H9 (cell line): ENCODE measurements around the gene CXCL1. TPM values are rescaled to one million over a fixed set of nuclear protein-coding genes. Genes with fewer than 3 reads are reported as not detected.

Source experiments
- DNase-seq: peaks from one replicate; pipeline ENCODE4 v3.0.0-alpha.2; 2017
- H2AFZ ChIP-seq: one replicate; pipeline ENCODE4 v1.6.1; 2013; ENCODE audit warnings: mild to moderate bottlenecking, low read length, control low read depth, moderate library complexity
- H2AK5ac ChIP-seq: 2 replicates; pipeline ENCODE4 v1.6.1; 2013; ENCODE audit warnings: low read length, control low read depth, mixed read lengths; ENCODE audit not compliant: insufficient read length
- H2BK120ac ChIP-seq: one replicate; pipeline ENCODE4 v1.6.1; 2013; ENCODE audit warnings: low read depth, mild to moderate bottlenecking, low read length, control low read depth, inconsistent platforms; ENCODE audit not compliant: poor library complexity, severe bottlenecking
- H2BK12ac ChIP-seq: 2 replicates; pipeline ENCODE4 v1.6.1; 2013; ENCODE audit warnings: low read length, control low read depth, mixed read lengths, low read depth; ENCODE audit not compliant: insufficient read length
- H2BK15ac ChIP-seq: 2 replicates; pipeline ENCODE4 v1.6.1; 2013; ENCODE audit warnings: low read depth, low read length, control low read depth
- H2BK20ac ChIP-seq: one replicate; pipeline ENCODE4 v1.6.1; 2013; ENCODE audit warnings: low read depth, mild to moderate bottlenecking, low read length, control low read depth, inconsistent platforms; ENCODE audit not compliant: poor library complexity, severe bottlenecking
- H2BK5ac ChIP-seq: 2 replicates; pipeline ENCODE4 v1.6.1; 2013; ENCODE audit warnings: low read length, control low read depth, mixed read lengths; ENCODE audit not compliant: insufficient read length
- H3K14ac ChIP-seq: 2 replicates; pipeline ENCODE4 v1.6.1; 2013; ENCODE audit warnings: low read length, control low read depth; ENCODE audit not compliant: insufficient read depth
- H3K18ac ChIP-seq: 2 replicates; pipeline ENCODE4 v1.6.1; 2013; ENCODE audit warnings: low read depth, mild to moderate bottlenecking, mixed read lengths, low read length, control low read depth; ENCODE audit not compliant: insufficient read length
- H3K23ac ChIP-seq: 2 replicates; pipeline ENCODE4 v1.6.1; 2013; ENCODE audit warnings: low read length, control low read depth, mixed read lengths, low read depth; ENCODE audit not compliant: insufficient read length
- H3K23me2 ChIP-seq: 2 replicates; pipeline ENCODE4 v1.6.1; 2013; ENCODE audit warnings: low read depth, mild to moderate bottlenecking, mixed read lengths, low read length, control low read depth; ENCODE audit not compliant: insufficient read length, poor library complexity, severe bottlenecking
- H3K27ac ChIP-seq: 2 replicates; pipeline ENCODE4 v1.5.1; 2013; ENCODE audit warnings: low read length, control low read depth, mixed read lengths, low read depth; ENCODE audit not compliant: insufficient read length
- H3K27me3 ChIP-seq: 2 replicates; pipeline ENCODE4 v1.6.1; 2013; ENCODE audit warnings: low read length, control low read depth, inconsistent platforms; ENCODE audit not compliant: insufficient read depth
- H3K4ac ChIP-seq: 2 replicates; pipeline ENCODE4 v1.6.1; 2013; ENCODE audit warnings: low read depth, mild to moderate bottlenecking, control low read depth, inconsistent platforms, low read length, moderate library complexity
- H3K4me1 ChIP-seq: 2 replicates; pipeline ENCODE4 v1.6.1; 2013; ENCODE audit warnings: low read length, control low read depth, inconsistent platforms; ENCODE audit not compliant: insufficient read depth
- H3K4me2 ChIP-seq: 2 replicates; pipeline ENCODE4 v1.6.1; 2013; ENCODE audit warnings: low read length, control low read depth, mixed read lengths; ENCODE audit not compliant: insufficient read length, insufficient read depth
- H3K56ac ChIP-seq: 2 replicates; pipeline ENCODE4 v1.6.1; 2013; ENCODE audit warnings: low read depth, mild to moderate bottlenecking, mixed read lengths, low read length, control low read depth; ENCODE audit not compliant: insufficient read length
- H3K79me1 ChIP-seq: 2 replicates; pipeline ENCODE4 v1.6.1; 2013; ENCODE audit warnings: low read depth, mild to moderate bottlenecking, moderate library complexity, low read length, control low read depth, inconsistent platforms; ENCODE audit not compliant: insufficient read depth, poor library complexity, severe bottlenecking
- H3K79me2 ChIP-seq: 2 replicates; pipeline ENCODE4 v1.6.1; 2013; ENCODE audit warnings: low read length, control low read depth, inconsistent platforms; ENCODE audit not compliant: insufficient read depth
- H3K9ac ChIP-seq: 2 replicates; pipeline ENCODE4 v1.6.1; 2013; ENCODE audit warnings: low read length, control low read depth, mixed read lengths; ENCODE audit not compliant: insufficient read length; ENCODE audit errors: extremely low read depth
- H3K9me3 ChIP-seq: one replicate; pipeline ENCODE4 v1.6.1; 2013; ENCODE audit warnings: low read depth, low read length, inconsistent platforms; ENCODE audit not compliant: control insufficient read depth
- H3T11ph ChIP-seq: one replicate; pipeline ENCODE4 v1.6.1; 2013; ENCODE audit warnings: mild to moderate bottlenecking, low read length, control low read depth, inconsistent platforms
- H4K20me1 ChIP-seq: one replicate; pipeline ENCODE4 v1.6.1; 2013; ENCODE audit not compliant: control insufficient read depth, insufficient read length, insufficient read depth
- H4K5ac ChIP-seq: 2 replicates; pipeline ENCODE4 v1.6.1; 2013; ENCODE audit warnings: low read depth, mild to moderate bottlenecking, mixed read lengths, low read length, control low read depth; ENCODE audit not compliant: insufficient read length
- H4K8ac ChIP-seq: replicated peaks from 2 replicates; pipeline ENCODE4 v1.6.1; 2013; ENCODE audit warnings: low read length, control low read depth, mixed read lengths, low read depth; ENCODE audit not compliant: insufficient read length
- H4K91ac ChIP-seq: 2 replicates; pipeline ENCODE4 v1.6.1; 2013; ENCODE audit warnings: low read depth, mild to moderate bottlenecking, moderate library complexity, mixed read lengths, low read length, control low read depth; ENCODE audit not compliant: insufficient read length
- H3K27ac Mint-ChIP-seq, 3 experiments: 2 replicates in 2 of 3; 3 replicates in 1 of 3; pipeline ENCODE4 v1.8.0; 2020 to 2021; ENCODE audit warnings: mixed read lengths in 3 of 3, mild to moderate bottlenecking in 1 of 3, moderate library complexity in 1 of 3
- H3K27me3 Mint-ChIP-seq: 2 replicates; pipeline ENCODE4 v1.8.0; 2021; ENCODE audit warnings: low read depth, mild to moderate bottlenecking, moderate library complexity, mixed read lengths
- H3K36me3 Mint-ChIP-seq, 3 experiments: 2 replicates in 2 of 3; 3 replicates in 1 of 3; pipeline ENCODE4 v1.8.0; 2020 to 2021; ENCODE audit warnings: low read depth in 3 of 3, mixed read lengths in 3 of 3; ENCODE audit not compliant: insufficient read depth in 1 of 3
- H3K4me1 Mint-ChIP-seq, 2 experiments: 2 replicates each; pipeline ENCODE4 v1.8.0; 2020; ENCODE audit warnings: mixed read lengths in 2 of 2
- H3K4me3 Mint-ChIP-seq, 2 experiments: 2 replicates in 1 of 2; 3 replicates in 1 of 2; pipeline ENCODE4 v1.8.0; 2020 to 2021; ENCODE audit warnings: mild to moderate bottlenecking in 2 of 2, mixed read lengths in 2 of 2, moderate library complexity in 1 of 2
- H3K9me3 Mint-ChIP-seq, 2 experiments: 2 replicates in 1 of 2; 3 replicates in 1 of 2; pipeline ENCODE4 v1.8.0; 2020; ENCODE audit warnings: mild to moderate bottlenecking in 2 of 2, mixed read lengths in 2 of 2, moderate library complexity in 1 of 2
- WGBS: extraction: QIAGEN DNeasy Blood & Tissue Kit; methylation state at CpG from one replicate; pipeline ENCODE4 v1.1.7; 2013; ENCODE audit warnings: missing lambda C conversion rate, low lambda C conversion rate, mixed read lengths; ENCODE audit not compliant: insufficient read length; ENCODE audit errors: extremely low coverage; 5-methylcytosine and 5-hydroxymethylcytosine counted together
- total RNA-seq: library from RNA; stranded (reverse); gene quantifications from 2 replicates; pipeline ENCODE4 v1.2.1, GENCODE V29; 2021
- TF ChIP-seq, protein P1 (sequence below): fragments of 200-600 bp; sonication (generic); conservative IDR thresholded peaks from 3 replicates; pipeline ENCODE4 v1.8.0; 2021; ENCODE audit warnings: antibody characterized with exemption, mild to moderate bottlenecking

CXCL1 gene
- total RNA-seq, 1 experiment from 2014 or later: 0.20 TPM

DNA sequence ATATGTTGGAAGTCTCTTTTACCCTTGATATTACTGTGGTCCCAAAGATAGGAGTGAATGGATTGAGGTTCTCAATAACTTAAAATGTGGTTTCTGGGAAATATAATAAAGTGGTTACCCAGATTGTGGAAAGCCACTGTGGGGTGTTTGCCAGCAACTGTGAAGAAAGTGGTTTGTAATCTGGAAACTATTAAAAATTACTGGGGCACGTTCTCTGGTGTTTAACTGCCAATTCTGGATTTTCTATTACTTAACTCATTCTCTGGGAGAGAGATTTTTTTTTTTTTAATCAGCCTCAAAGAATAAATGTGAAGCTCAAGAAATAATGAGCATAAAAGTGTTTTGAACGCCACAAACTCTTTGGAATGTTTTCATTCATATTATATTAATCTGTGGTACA is 37.6 kb upstream of the CXCL1 start:
- Histone ChIP-seq H3K4me1 (no peaks in the 10 kb centered on the region), H4K8ac (no peak overlapping the region), H3K23me2 (no peaks in the 10 kb centered on the region), H3K14ac (no peak overlapping the region), H3K27me3 (no peaks in the 10 kb centered on the region), H3T11ph (no peak overlapping the region), H3K4ac (no peak overlapping the region), H3K79me2 (no peaks in the 10 kb centered on the region), H2AFZ (no peak overlapping the region), H3K4me2 (no peak overlapping the region), H3K79me1 (no peaks in the 10 kb centered on the region), H3K18ac (no peak overlapping the region), H3K56ac (no peak overlapping the region), H2BK12ac (no peak overlapping the region), H2BK5ac (no peak overlapping the region), H3K27ac (no peak overlapping the region), H3K9ac (no peak overlapping the region), H3K9me3 (no peaks in the 10 kb centered on the region), H2BK15ac (no peak overlapping the region), H2BK20ac (no peak overlapping the region), H4K91ac (no peak overlapping the region), H4K5ac (no peak overlapping the region), H2AK5ac (no peak overlapping the region), H3K23ac (no peak overlapping the region), H2BK120ac (no peak overlapping the region), H4K20me1 (no peaks in the 10 kb centered on the region)
- no peak overlapping the region for H3K27ac Mint-ChIP-seq
- H3K4me3 Mint-ChIP-seq: no peak overlapping the region
- H3K4me1 Mint-ChIP-seq: 0 out of 4 replicates have a peak, but pooled peaks cover 0 to 2% of the 10 kb centered on the region in 2 experiments
- peaks cover 0 to 14% (median 3%) of the 10 kb centered on the region in 3 experiments; a peak in 4 of 7 replicates for H3K36me3 Mint-ChIP-seq
- H3K9me3 Mint-ChIP-seq: peaks cover 13 to 14% of the 10 kb centered on the region in 2 experiments; a peak in 4 of 5 replicates
- TF ChIP-seq, protein P1, sequence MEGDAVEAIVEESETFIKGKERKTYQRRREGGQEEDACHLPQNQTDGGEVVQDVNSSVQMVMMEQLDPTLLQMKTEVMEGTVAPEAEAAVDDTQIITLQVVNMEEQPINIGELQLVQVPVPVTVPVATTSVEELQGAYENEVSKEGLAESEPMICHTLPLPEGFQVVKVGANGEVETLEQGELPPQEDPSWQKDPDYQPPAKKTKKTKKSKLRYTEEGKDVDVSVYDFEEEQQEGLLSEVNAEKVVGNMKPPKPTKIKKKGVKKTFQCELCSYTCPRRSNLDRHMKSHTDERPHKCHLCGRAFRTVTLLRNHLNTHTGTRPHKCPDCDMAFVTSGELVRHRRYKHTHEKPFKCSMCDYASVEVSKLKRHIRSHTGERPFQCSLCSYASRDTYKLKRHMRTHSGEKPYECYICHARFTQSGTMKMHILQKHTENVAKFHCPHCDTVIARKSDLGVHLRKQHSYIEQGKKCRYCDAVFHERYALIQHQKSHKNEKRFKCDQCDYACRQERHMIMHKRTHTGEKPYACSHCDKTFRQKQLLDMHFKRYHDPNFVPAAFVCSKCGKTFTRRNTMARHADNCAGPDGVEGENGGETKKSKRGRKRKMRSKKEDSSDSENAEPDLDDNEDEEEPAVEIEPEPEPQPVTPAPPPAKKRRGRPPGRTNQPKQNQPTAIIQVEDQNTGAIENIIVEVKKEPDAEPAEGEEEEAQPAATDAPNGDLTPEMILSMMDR: no peak
- no CpG with 5 or more reads among the region's 2 CpGs for WGBS
- peaks cover 6% of the 10 kb centered on the region for H3K27me3 Mint-ChIP-seq
- no peak for DNase-seq
